ENCODE measurements around the gene DLD. TPM values are rescaled to one million over a fixed set of nuclear protein-coding genes. Genes with fewer than 3 reads are reported as not detected.

Gene DLD
- total RNA-seq, 4 donors from 2014 or later, result 79.3 to 246 (median 148) TPM

DNA sequence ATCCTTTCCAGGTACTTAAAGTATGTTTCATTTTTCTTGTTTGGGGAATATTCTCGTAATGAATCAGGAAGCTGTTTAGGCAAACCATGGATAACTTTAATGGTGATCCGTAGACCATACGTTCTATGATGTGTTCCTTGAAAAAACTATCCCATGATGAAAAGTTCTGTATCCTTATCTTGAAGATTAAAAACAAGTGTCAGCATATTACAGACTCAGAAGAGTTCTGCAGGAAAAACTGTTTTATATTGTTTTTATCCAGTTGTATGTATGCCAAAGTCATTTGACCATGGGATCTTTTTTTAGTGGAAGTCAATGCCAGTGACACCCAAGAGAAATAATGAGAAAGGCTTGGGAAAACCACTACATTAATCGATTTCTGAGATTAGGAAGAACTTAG is 52.0 kb downstream of the DLD start:
- peaks cover 0 to 45% of the 10 kb centered on the region in 2 donors for H3K36me3 ChIP-seq

GRCh38 chr7:107944411-107945169 is 53.6 kb downstream of the DLD start:
- H3K36me3 ChIP-seq, result peaks cover 0 to 45% of the 10 kb centered on the region in 2 donors
- no peak overlapping the region for H3K4me3 ChIP-seq
- ATAC-seq, result no peak
- peak overlapping the region; percentile 31 to 67 (median 53) for H3K27ac ChIP-seq
- H3K4me1 ChIP-seq, result peaks cover 7 to 65% (median 8%) of the 10 kb centered on the region in 3 donors
- H3K9me3 ChIP-seq, result no peaks in the 10 kb centered on the region
- no peaks in the 10 kb centered on the region for H3K27me3 ChIP-seq
- TF ChIP-seq EP300 (IDR thresholded peaks at IDR 0.05) (no peak), POLR2AphosphoS5 (IDR thresholded peaks at IDR 0.05) (no peak), POLR2A (IDR thresholded peaks at IDR 0.05) (no peak)
- TF ChIP-seq, protein P1, sequence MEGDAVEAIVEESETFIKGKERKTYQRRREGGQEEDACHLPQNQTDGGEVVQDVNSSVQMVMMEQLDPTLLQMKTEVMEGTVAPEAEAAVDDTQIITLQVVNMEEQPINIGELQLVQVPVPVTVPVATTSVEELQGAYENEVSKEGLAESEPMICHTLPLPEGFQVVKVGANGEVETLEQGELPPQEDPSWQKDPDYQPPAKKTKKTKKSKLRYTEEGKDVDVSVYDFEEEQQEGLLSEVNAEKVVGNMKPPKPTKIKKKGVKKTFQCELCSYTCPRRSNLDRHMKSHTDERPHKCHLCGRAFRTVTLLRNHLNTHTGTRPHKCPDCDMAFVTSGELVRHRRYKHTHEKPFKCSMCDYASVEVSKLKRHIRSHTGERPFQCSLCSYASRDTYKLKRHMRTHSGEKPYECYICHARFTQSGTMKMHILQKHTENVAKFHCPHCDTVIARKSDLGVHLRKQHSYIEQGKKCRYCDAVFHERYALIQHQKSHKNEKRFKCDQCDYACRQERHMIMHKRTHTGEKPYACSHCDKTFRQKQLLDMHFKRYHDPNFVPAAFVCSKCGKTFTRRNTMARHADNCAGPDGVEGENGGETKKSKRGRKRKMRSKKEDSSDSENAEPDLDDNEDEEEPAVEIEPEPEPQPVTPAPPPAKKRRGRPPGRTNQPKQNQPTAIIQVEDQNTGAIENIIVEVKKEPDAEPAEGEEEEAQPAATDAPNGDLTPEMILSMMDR (IDR thresholded peaks at IDR 0.05), result no peak
- 50 to 64% methylated on average over 2 to 3 of the region's 3 CpGs for WGBS, 2 donors (ENCODE audit: low coverage in 1 of 2)

More for the DNA sequence above, 52.0 kb downstream of the DLD start:
- no peak for ATAC-seq
- H3K27me3 ChIP-seq, result no peaks in the 10 kb centered on the region
- TF ChIP-seq EP300 (IDR thresholded peaks at IDR 0.05) (no peak), POLR2AphosphoS5 (IDR thresholded peaks at IDR 0.05) (no peak), POLR2A (IDR thresholded peaks at IDR 0.05) (no peak)
- TF ChIP-seq, protein P1 (IDR thresholded peaks at IDR 0.05), result no peak
- no peak overlapping the region for H3K4me3 ChIP-seq
- H3K27ac ChIP-seq, result peak overlapping the region in 2 of 4 donors; percentile 36 to 85
- H3K9me3 ChIP-seq, result no peaks in the 10 kb centered on the region
- H3K4me1 ChIP-seq, result peaks cover 20 to 65% (median 21%) of the 10 kb centered on the region in 3 donors
- 78 to 86% methylated on average over 4 of the region's 4 CpGs for WGBS, 2 donors (ENCODE audit: low coverage in 1 of 2)

DNA sequence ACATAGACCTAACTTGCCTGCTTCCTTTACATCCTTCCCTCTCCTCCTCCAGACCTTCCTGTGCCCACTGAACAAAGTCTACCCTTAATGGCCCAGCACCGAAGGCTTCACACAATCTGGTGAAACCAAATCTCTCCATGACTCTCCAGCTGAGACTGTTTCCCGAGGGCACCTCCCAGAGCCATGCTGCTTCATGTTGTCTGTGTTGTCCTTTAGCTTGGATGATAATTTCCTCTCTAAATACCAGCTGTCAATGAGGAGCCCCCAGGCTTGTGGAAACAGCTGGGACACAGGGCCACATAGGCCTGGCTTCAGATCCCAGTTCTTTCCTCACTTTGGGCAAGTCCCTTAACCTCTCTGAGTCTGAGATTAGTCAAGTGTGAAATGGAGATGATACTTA is 54.3 kb downstream of the DLD start:
- no peak for ATAC-seq
- H3K27me3 ChIP-seq, result no peaks in the 10 kb centered on the region
- peak overlapping the region in 3 of 4 donors; percentile 50 to 67 (median 56) for H3K27ac ChIP-seq
- H3K9me3 ChIP-seq, result no peaks in the 10 kb centered on the region
- WGBS, 2 donors (ENCODE audit: low coverage in 1 of 2), result 81 to 83% methylated on average over 2 of the region's 2 CpGs
- TF ChIP-seq, protein P1 (IDR thresholded peaks at IDR 0.05), result no peak
- TF ChIP-seq POLR2AphosphoS5 (IDR thresholded peaks at IDR 0.05) (no peak), EP300 (IDR thresholded peaks at IDR 0.05) (no peak), POLR2A (IDR thresholded peaks at IDR 0.05) (no peak)
- H3K36me3 ChIP-seq, result peaks cover 0 to 42% of the 10 kb centered on the region in 2 donors
- no peak overlapping the region for H3K4me3 ChIP-seq
- peaks cover 2 to 60% (median 8%) of the 10 kb centered on the region in 3 donors for H3K4me1 ChIP-seq

DNA sequence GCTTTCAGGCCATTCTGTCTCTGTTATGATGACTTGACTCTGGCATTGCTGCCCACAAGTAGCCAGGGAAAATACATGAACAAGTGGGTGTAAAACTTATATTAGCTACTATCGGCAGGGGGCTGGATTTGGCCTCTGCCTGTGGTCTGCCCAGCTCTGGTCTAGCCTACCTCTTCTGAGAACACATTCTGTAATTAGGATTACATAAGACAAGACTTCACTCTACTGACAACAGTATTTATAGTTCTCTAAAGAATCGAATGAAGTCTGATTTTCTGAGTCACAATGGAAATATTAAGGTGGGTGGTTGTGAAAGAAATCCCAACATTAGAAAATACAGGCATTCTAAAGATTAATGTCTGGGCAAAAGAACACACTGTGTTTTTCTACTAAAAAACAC is 55.5 kb downstream of the DLD start:
- WGBS, 2 donors (ENCODE audit: low coverage in 1 of 2), result 17 to 27% methylated on average over 1 of the region's 2 CpGs
- H3K27me3 ChIP-seq, result no peaks in the 10 kb centered on the region
- ATAC-seq, result no peak
- peak overlapping the region in 3 of 4 donors; percentile 43 to 56 (median 50) for H3K27ac ChIP-seq
- H3K4me1 ChIP-seq, result peaks cover 3 to 56% (median 4%) of the 10 kb centered on the region in 3 donors
- no peaks in the 10 kb centered on the region for H3K9me3 ChIP-seq
- H3K4me3 ChIP-seq, result no peak overlapping the region
- peaks cover 0 to 53% of the 10 kb centered on the region in 2 donors for H3K36me3 ChIP-seq
- TF ChIP-seq POLR2A (IDR thresholded peaks at IDR 0.05) (no peak), POLR2AphosphoS5 (IDR thresholded peaks at IDR 0.05) (no peak), EP300 (IDR thresholded peaks at IDR 0.05) (no peak)
- TF ChIP-seq, protein P1 (IDR thresholded peaks at IDR 0.05), result no peak

GRCh38 chr7:107946881-107947280 is 55.9 kb downstream of the DLD start:
- H3K27ac ChIP-seq, result peak overlapping the region in 3 of 4 donors; percentile 43 to 56 (median 50)
- H3K4me3 ChIP-seq, result no peak overlapping the region
- no peak for ATAC-seq
- WGBS, 2 donors (ENCODE audit: low coverage in 1 of 2), result 60 to 68% methylated on average over 4 to 6 of the region's 6 CpGs
- TF ChIP-seq POLR2AphosphoS5 (IDR thresholded peaks at IDR 0.05) (no peak), POLR2A (IDR thresholded peaks at IDR 0.05) (no peak), EP300 (IDR thresholded peaks at IDR 0.05) (no peak)
- TF ChIP-seq, protein P1 (IDR thresholded peaks at IDR 0.05), result no peak
- H3K9me3 ChIP-seq, result no peaks in the 10 kb centered on the region
- peaks cover 0 to 54% of the 10 kb centered on the region in 2 donors for H3K36me3 ChIP-seq
- H3K27me3 ChIP-seq, result no peaks in the 10 kb centered on the region
- peaks cover 7 to 59% (median 8%) of the 10 kb centered on the region in 3 donors for H3K4me1 ChIP-seq
